Effector memory CD4-positive, alpha-beta T cell (primary cell): ENCODE measurements around the gene HEPACAM2.

Experiments used
- DNase-seq, 3 donors: peaks; one replicate each; pipeline ENCODE4 v3.0.0-alpha.2; 2020
- H3K27ac ChIP-seq: 2 replicates; pipeline ENCODE4 v1.7.0; 2013; ENCODE audit warnings: mild to moderate bottlenecking, low read length, moderate library complexity; ENCODE audit not compliant: insufficient read depth, poor library complexity, severe bottlenecking
- H3K27me3 ChIP-seq: replicated peaks from 2 replicates; pipeline ENCODE4 v1.7.0; 2013; ENCODE audit warnings: mild to moderate bottlenecking, low read length; ENCODE audit not compliant: insufficient read depth, control insufficient read depth, poor library complexity, severe bottlenecking
- H3K36me3 ChIP-seq: 2 replicates; pipeline ENCODE4 v1.7.0; 2013; ENCODE audit warnings: mild to moderate bottlenecking, low read length, moderate library complexity; ENCODE audit not compliant: control insufficient read depth, insufficient read depth
- H3K4me1 ChIP-seq: 2 replicates; pipeline ENCODE4 v1.7.0; 2013; ENCODE audit warnings: low read length, mild to moderate bottlenecking; ENCODE audit not compliant: control insufficient read depth, insufficient read depth, poor library complexity, severe bottlenecking
- H3K4me3 ChIP-seq: 2 replicates; pipeline ENCODE4 v1.7.0; 2013; ENCODE audit warnings: low read length, low read depth, mild to moderate bottlenecking; ENCODE audit not compliant: insufficient read depth, poor library complexity, severe bottlenecking
- H3K9me3 ChIP-seq: 2 replicates; pipeline ENCODE4 v1.7.0; 2013; ENCODE audit warnings: mild to moderate bottlenecking, low read length, moderate library complexity; ENCODE audit not compliant: control insufficient read depth
- total RNA-seq, 3 donors: gene quantifications; one replicate each; lab custom pipeline; 2026; lab: John Stamatoyannopoulos, UW

HEPACAM2 gene
- 0 to 0.17 (median 0.17) reads per million in 3 donors for total RNA-seq

DNA sequence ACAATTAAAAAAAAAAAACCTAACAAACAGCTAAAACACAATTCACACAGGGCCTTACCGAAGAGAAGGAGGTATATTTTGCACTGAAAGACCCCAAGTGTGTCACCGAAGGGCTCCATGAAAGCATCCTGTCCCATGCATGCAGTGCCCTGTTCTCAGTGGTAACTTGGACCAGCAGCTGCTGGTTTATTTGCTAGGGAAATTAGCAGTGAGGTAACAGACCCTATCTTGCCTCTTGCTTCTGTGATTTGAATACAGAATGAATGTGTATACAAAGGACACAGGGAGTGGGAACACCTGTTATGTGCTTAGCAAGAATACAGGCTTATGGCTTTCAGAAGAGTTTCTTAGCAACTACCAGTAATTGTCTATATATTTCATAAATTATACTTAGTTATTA lies at the start of gene HEPACAM2:
HEPACAM2 (minus strand) TSS at position 160 of the 400 bp plus-strand sequence.
- Histone ChIP-seq H3K4me3 (no peak within 1 kb of the TSS), H3K27me3 (no peaks in the 10 kb centered on the region), H3K27ac (no peak within 1 kb of the TSS), H3K36me3 (no peaks in the 10 kb centered on the region), H3K4me1 (peaks cover 1% of the 10 kb centered on the region), H3K9me3 (no peaks in the 10 kb centered on the region)
- DNase-seq: no peak

DNA sequence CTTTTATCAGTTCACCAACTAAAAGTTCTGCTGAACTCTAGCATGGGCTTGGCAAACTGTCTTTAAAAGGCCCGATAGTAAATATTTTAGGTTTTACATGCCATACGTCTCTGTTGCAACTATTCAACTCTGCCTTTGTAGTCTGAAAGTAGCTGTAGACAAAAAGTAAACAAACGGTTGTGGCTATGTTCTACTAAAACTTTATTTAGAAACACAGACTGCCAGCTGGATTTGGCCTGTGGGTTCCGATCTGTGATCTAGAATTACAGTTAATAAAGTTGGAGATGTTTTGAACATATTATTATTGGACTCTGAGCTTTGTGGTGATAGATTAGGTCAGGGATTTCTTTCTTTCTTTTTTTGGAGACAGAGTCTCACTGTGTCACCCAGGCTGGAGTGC lies 39.0 kb upstream of the HEPACAM2 start:
- Histone ChIP-seq H3K27me3 (no peaks in the 10 kb centered on the region), H3K9me3 (no peaks in the 10 kb centered on the region), H3K27ac (no peak overlapping the region), H3K36me3 (peaks cover 23% of the 10 kb centered on the region), H3K4me1 (no peaks in the 10 kb centered on the region), H3K4me3 (no peak overlapping the region)
- no peak for DNase-seq

- Histone ChIP-seq H3K4me3 (no peak overlapping the region), H3K4me1 (no peaks in the 10 kb centered on the region), H3K36me3 (peaks cover 21% of the 10 kb centered on the region), H3K9me3 (no peaks in the 10 kb centered on the region), H3K27me3 (no peaks in the 10 kb centered on the region), H3K27ac (no peak overlapping the region)
- DNase-seq: no peak
Observed at GRCh38 chr7:93262535-93262934, 36.3 kb upstream of the HEPACAM2 start.

DNA sequence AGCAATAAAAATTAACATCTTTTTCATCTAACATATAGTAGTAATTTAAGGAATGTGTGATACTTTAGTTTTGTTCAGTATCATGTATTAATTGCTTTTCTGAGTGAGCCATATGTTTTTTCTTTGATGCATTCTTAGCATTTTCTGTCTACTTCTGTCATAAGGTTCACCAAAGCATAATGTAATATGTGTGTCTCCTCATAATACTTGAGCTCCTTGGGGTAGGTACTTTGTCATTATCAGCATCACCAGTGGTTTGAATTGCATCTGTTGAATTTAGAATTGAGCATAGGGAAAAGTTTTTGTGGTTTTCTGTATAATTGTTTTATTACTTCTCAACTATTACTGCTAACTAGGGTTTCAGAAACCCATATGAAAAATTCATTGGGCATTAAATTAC lies 32.4 kb upstream of the HEPACAM2 start:
- Histone ChIP-seq H3K27ac (no peak overlapping the region), H3K4me3 (no peak overlapping the region), H3K9me3 (no peaks in the 10 kb centered on the region), H3K36me3 (peaks cover 29% of the 10 kb centered on the region), H3K27me3 (no peaks in the 10 kb centered on the region), H3K4me1 (no peaks in the 10 kb centered on the region)
- no peak for DNase-seq

GRCh38 chr7:93249491-93250148 lies 23.4 kb upstream of the HEPACAM2 start:
- Histone ChIP-seq H3K9me3 (no peaks in the 10 kb centered on the region), H3K4me3 (no peak overlapping the region), H3K4me1 (no peaks in the 10 kb centered on the region), H3K27me3 (no peaks in the 10 kb centered on the region), H3K27ac (no peak overlapping the region), H3K36me3 (no peaks in the 10 kb centered on the region)
- no peak for DNase-seq

GRCh38 chr7:93245525-93246432 lies 19.5 kb upstream of the HEPACAM2 start:
- Histone ChIP-seq H3K4me3 (peak overlapping the region; percentile 6), H3K27me3 (no peaks in the 10 kb centered on the region), H3K27ac (peak overlapping the region; percentile 18), H3K4me1 (no peaks in the 10 kb centered on the region), H3K36me3 (peaks cover 3% of the 10 kb centered on the region), H3K9me3 (no peaks in the 10 kb centered on the region)
- no peak for DNase-seq

- no peaks in the 10 kb centered on the region for H3K9me3 ChIP-seq
- no peaks in the 10 kb centered on the region for H3K27me3 ChIP-seq
- no peaks in the 10 kb centered on the region for H3K4me1 ChIP-seq
- peaks cover 3% of the 10 kb centered on the region for H3K36me3 ChIP-seq
- H3K27ac ChIP-seq: no peak overlapping the region
- DNase-seq: no peak
- no peak overlapping the region for H3K4me3 ChIP-seq
Observed at GRCh38 chr7:93242106-93242505, 15.8 kb upstream of the HEPACAM2 start.

- Histone ChIP-seq H3K9me3 (no peaks in the 10 kb centered on the region), H3K4me3 (no peak overlapping the region), H3K36me3 (peaks cover 3% of the 10 kb centered on the region), H3K4me1 (no peaks in the 10 kb centered on the region), H3K27me3 (no peaks in the 10 kb centered on the region), H3K27ac (no peak overlapping the region)
- no peak for DNase-seq
Observed at GRCh38 chr7:93239824-93240223, 13.6 kb upstream of the HEPACAM2 start.

- Histone ChIP-seq H3K27me3 (no peaks in the 10 kb centered on the region), H3K27ac (no peak overlapping the region), H3K4me1 (no peaks in the 10 kb centered on the region), H3K9me3 (no peaks in the 10 kb centered on the region), H3K4me3 (no peak overlapping the region), H3K36me3 (peaks cover 3% of the 10 kb centered on the region)
- no peak for DNase-seq
Observed at GRCh38 chr7:93238748-93239147, 12.5 kb upstream of the HEPACAM2 start.

GRCh38 chr7:93238131-93238530 lies 11.9 kb upstream of the HEPACAM2 start:
- Histone ChIP-seq H3K9me3 (no peaks in the 10 kb centered on the region), H3K27me3 (no peaks in the 10 kb centered on the region), H3K27ac (no peak overlapping the region), H3K4me3 (no peak overlapping the region), H3K4me1 (no peaks in the 10 kb centered on the region), H3K36me3 (peaks cover 3% of the 10 kb centered on the region)
- DNase-seq: no peak
